Endothelial cell of umbilical vein (primary cell): Measurements from ENCODE around the gene MRAS.

Experiments
- CTCF ChIP-seq, 2 donors: IDR thresholded peaks; 1 replicate in 1 of 2; 2 replicates in 1 of 2; pipeline ENCODE4 v1.5.1; 2011; ENCODE audit warnings: low read length in 2 of 2, mild to moderate bottlenecking in 2 of 2, moderate library complexity in 2 of 2, control low read depth in 1 of 2, inconsistent platforms in 1 of 2, low read depth in 1 of 2; ENCODE audit not compliant: insufficient read depth in 1 of 2; ENCODE audit errors: extremely low read depth in 1 of 2
- FOS ChIP-seq: IDR thresholded peaks from 2 replicates; pipeline ENCODE4 v1.6.1; 2011; ENCODE audit warnings: mild to moderate bottlenecking, low read length, moderate library complexity, borderline replicate concordance; ENCODE audit not compliant: insufficient read depth
- MYC ChIP-seq: IDR thresholded peaks from one replicate; pipeline ENCODE4 v1.6.1; 2011; ENCODE audit warnings: mild to moderate bottlenecking, low read depth, low read length
- POLR2A ChIP-seq: IDR thresholded peaks from 2 replicates; pipeline ENCODE4 v1.6.1; 2012; ENCODE audit warnings: low read depth, mild to moderate bottlenecking, control low read depth, low read length
- POLR2AphosphoS5 ChIP-seq: IDR thresholded peaks from 2 replicates; pipeline ENCODE4 v1.6.1; 2012; ENCODE audit warnings: low read depth, mild to moderate bottlenecking, control low read depth, low read length, moderate library complexity; ENCODE audit not compliant: insufficient read depth

- TF ChIP-seq CTCF (IDR thresholded peaks at IDR 0.05; ENCODE audit: extremely low read depth in 1 of 2, insufficient read depth in 1 of 2, low read depth in 1 of 2, low read length in 2 of 2) (no peak), POLR2A (no peak), MYC (no peak), FOS (no peak), POLR2AphosphoS5 (no peak)
Observed at GRCh38 chr3:138360869-138361525, 12.6 kb downstream of the MRAS start.
